HL-60/S4 treated with retinoic acid at 250 ng/mL for 4 days and 3 days (cell line): ENCODE results near the gene GRPR.

ENCODE experiments used
- in situ Hi-C: fragments of 300-500 bp; cut with MboI; formaldehyde crosslinking; loops from 2 replicates; pipeline ENCODE4 v1.7.0; 2022; ENCODE audit warnings: low sequenced_read_pairs

GRPR gene

GRCh38 chrX:16123222-16123786, at the start of gene GRPR:
GRPR (plus strand) TSS chrX:16123565; CDS start chrX:16123954, 389 bp downstream.
- in situ Hi-C loops: no loop called here

- in situ Hi-C loops: no loop called here
These were observed 48.3 kb upstream of the GRPR start for GRCh38 chrX:16075087-16075486.

GRCh38 chrX:16076834-16077233, 46.5 kb upstream of the GRPR start:
- in situ Hi-C loops: no loop called here

- in situ Hi-C loops: no loop called here
These were observed 45.6 kb upstream of the GRPR start for GRCh38 chrX:16077811-16078210.

GRCh38 chrX:16081357-16081756, 42.0 kb upstream of the GRPR start:
- in situ Hi-C loops: no loop called here

GRCh38 chrX:16082470-16083085, 40.8 kb upstream of the GRPR start:
- in situ Hi-C loops: no loop called here

- in situ Hi-C loops: no loop called here
These were observed 36.3 kb upstream of the GRPR start for GRCh38 chrX:16087076-16087475.

- in situ Hi-C loops: no loop called here
These were observed 34.3 kb upstream of the GRPR start for GRCh38 chrX:16089086-16089485.

GRCh38 chrX:16096141-16096540, 27.2 kb upstream of the GRPR start:
- in situ Hi-C loops: no loop called here

- in situ Hi-C loops: no loop called here
These were observed 22.7 kb upstream of the GRPR start for GRCh38 chrX:16100673-16101072.

GRCh38 chrX:16101581-16101980, 21.8 kb upstream of the GRPR start:
- in situ Hi-C loops: no loop called here

- in situ Hi-C loops: no loop called here
These were observed 19.7 kb upstream of the GRPR start for GRCh38 chrX:16103625-16104024.

GRCh38 chrX:16112428-16112827, 10.9 kb upstream of the GRPR start:
- in situ Hi-C loops: no loop called here

- in situ Hi-C loops: no loop called here
These were observed 9.3 kb upstream of the GRPR start for GRCh38 chrX:16113978-16114565.

- in situ Hi-C loops: no loop called here
These were observed 8.8 kb upstream of the GRPR start for GRCh38 chrX:16114611-16115010.

GRCh38 chrX:16119353-16120220, 3.8 kb upstream of the GRPR start:
- in situ Hi-C loops: no loop called here

GRCh38 chrX:16120431-16120830, 2.9 kb upstream of the GRPR start:
- in situ Hi-C loops: no loop called here

- in situ Hi-C loops: no loop called here
These were observed 836 bp downstream of the GRPR start for GRCh38 chrX:16124201-16124600.

GRCh38 chrX:16125520-16126149, 2.3 kb downstream of the GRPR start:
- in situ Hi-C loops: no loop called here

GRCh38 chrX:16130707-16131106, 7.3 kb downstream of the GRPR start:
- in situ Hi-C loops: no loop called here

- in situ Hi-C loops: no loop called here
These were observed 11.6 kb downstream of the GRPR start for GRCh38 chrX:16134936-16135335.
